GM19463 (cell line): ENCODE data around the gene THSD7A.

Experiments used
- ATAC-seq: cut with Tn5 transposase; IDR thresholded peaks from one replicate; pipeline ENCODE4 v1.9.1; 2021; ENCODE audit warnings: mild to moderate bottlenecking, moderate library complexity; ENCODE audit not compliant: unreplicated experiment

Gene THSD7A

GRCh38 chr7:11427686-11428273, 404.2 kb downstream of the THSD7A start:
- no peak for ATAC-seq

GRCh38 chr7:11424006-11424405, 408.0 kb downstream of the THSD7A start:
- ATAC-seq: no peak

GRCh38 chr7:11420049-11420448, 411.9 kb downstream of the THSD7A start:
- no peak for ATAC-seq

DNA sequence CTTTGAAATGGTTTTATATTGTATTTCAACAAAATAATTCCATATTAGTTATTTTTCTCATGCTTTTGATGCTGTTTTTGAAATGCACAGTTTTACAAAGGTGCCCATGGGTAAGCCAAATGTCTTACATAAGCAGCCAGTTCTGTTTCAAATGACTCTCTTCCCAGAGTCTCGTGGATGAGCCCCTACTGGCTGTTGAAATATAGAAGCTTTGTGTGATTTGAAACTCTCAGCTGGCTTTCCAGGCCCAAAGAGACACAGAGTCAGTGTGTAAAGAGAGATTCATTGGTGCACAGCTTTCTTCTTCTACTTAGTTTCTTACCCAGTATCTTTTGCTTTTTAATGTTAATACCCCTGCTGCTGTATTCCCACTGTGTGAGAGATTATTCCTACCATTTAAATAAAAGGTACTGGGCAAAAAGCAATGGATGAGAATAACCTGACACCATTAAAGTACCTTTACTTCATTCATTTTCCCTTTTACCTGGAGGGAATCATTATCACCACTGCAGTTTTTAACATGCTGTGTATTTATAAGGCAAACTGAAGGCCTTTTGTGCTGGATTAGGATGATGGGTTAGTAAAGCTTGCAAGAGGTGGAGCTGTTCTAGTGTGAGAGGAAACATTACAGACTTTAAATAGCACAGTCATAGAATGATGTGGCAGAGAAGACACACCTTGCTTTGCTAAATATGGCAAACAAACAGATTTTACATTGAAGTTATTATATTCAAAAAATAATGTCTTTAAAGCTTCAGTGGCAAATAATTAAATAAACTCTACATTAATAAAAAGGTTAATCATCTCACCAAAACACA, 415.1 kb downstream of the THSD7A start:
- ATAC-seq: no peak

- no peak for ATAC-seq
Measured at GRCh38 chr7:11415101-11415500, 416.9 kb downstream of the THSD7A start.

DNA sequence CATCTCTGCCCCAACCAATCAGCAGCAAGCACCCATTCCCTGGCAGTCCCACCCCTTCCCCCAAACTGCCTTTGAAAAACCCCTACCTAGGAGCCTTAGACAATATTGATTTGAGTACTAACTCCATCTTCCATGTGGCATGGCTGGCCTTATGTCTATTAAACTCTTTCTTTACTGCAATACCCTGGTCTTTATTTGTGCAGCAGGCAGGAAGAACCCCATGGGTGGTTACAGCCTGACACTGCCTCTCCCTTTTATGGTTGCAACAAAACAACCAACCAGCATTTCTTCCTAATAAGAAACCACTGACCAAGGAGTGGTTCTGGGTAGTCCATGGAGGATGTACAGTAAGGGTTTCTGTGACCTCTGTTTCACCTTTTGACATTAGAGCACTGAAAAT, 418.1 kb downstream of the THSD7A start:
- no peak for ATAC-seq

GRCh38 chr7:11412036-11412435, 420.0 kb downstream of the THSD7A start:
- no peak for ATAC-seq

DNA sequence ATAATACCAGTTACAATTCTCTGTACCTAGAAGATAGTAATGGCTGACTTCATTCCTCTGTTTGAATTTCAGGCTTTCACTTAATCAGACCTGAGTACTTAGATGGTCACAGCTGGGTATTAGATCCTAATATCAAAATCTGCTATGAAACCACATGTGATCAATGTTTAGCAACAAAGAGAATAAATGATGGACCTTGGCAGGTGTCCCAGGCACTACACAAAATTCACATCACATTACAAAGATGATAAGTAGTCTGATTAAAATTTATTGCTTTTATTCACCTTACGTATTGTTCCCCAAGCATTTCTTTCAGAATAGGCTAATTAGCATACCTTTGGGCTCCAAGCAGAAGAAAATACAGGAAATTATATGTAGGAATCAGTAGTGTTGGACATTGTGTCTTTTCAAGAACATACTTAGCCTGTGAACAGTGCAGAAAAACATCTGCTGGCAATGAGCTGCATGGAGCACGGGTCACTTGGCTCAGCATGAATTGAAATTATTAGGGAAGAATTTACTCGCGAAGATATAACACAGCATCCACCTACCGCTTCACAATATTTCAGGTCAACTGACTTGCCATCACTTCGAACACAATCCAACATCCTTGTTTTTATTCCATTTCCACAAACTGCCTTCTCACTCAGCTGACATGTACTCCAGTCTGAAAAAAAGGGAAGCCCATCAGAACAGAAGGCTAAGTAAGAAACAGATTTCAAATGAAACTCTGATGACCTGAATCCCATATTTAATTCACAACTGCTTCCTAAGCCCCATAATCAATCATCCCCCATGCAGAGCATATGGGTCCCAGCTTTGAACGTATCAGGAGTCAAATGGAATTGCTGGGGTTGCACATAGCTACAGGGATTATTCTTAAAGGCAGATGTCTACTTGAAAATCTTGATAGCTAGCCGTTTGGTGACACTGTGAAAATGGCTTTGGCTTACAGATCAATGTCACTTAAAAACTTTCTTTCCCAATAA, 421.0 kb downstream of the THSD7A start:
- ATAC-seq: no peak

GRCh38 chr7:11404355-11404754, 427.6 kb downstream of the THSD7A start:
- ATAC-seq: no peak

- no peak for ATAC-seq
Measured at GRCh38 chr7:11403781-11404180, 428.2 kb downstream of the THSD7A start.

DNA sequence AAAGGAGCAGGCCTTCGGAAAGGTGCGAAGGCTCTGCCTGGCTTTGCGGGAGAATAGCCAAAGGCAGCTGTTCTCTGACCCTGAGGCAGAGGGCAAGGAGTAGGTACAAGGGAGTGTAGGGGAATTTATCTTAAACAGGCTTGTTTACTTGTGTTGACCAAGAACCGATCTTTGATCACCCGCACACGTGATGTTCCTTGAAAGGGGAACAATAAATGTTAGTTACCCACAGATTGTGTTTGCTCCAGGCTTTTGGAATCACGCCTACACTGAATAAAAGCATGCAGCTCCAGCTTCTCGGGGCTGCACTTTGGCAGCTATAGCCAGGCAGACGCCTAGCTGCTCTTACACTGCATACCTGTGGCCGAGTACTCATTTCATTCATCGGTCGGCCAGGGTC, 437.6 kb downstream of the THSD7A start:
- ATAC-seq: no peak

DNA sequence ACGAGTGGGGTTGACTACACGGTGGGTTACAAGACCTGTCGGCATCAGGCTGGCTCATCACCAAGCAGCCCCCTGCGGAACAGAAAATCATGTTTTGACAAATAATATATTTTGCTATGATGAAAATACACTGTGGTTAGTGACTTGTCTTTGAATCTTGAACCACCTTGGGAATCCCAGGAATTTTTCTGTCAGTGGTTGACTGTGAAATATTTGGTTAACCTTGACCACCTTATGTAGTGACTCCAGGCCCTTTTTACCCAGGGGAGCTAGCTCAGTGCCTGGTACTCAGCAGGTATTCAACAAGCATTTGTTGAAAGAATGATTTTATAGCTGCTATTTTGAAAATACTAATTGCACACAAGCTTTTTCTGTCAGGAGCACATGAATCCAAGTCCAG, 452.4 kb downstream of the THSD7A start:
- no peak for ATAC-seq

GRCh38 chr7:11376529-11376928, 455.5 kb downstream of the THSD7A start:
- ATAC-seq: no peak

- no peak for ATAC-seq
Measured at GRCh38 chr7:11374629-11375028, 457.4 kb downstream of the THSD7A start.

GRCh38 chr7:11373546-11374142, 458.4 kb downstream of the THSD7A start:
- no peak for ATAC-seq

GRCh38 chr7:11369696-11370095, 462.3 kb downstream of the THSD7A start:
- ATAC-seq: no peak

GRCh38 chr7:11366118-11366517, 465.9 kb downstream of the THSD7A start:
- ATAC-seq: no peak

GRCh38 chr7:11358637-11359036, 473.4 kb downstream of the THSD7A start:
- no peak for ATAC-seq

GRCh38 chr7:11355399-11356005, 476.5 kb downstream of the THSD7A start:
- ATAC-seq: no peak

- ATAC-seq: no peak
Measured at GRCh38 chr7:11346302-11346701, 485.7 kb downstream of the THSD7A start.

DNA sequence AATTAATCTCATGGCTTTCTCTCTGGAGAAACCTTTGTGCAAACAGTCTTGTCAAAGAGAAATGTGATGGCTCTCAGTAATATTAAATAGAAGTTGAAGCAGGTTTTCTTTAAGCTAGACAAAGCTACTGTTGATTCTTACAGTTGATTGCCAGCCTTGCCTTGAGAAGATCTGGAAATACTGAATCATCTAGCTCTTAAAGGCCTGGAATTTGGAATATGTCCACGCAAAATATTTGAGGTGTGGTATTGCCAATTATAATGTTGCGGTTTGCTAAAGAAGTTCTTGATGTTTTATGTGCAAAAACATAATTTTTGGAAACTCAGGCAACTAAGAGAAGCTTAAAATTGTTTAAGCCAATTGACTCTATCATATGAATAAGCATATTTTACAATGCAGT, 486.4 kb downstream of the THSD7A start:
- no peak for ATAC-seq
